Activated CD4-positive, alpha-beta memory T cell treated with anti-CD3 and anti-CD28 coated beads, Interleukin-2, amount 10 ng/mL, durations not matched to agents 7 days and 5 days (primary cell): ENCODE data around the gene FKBP1C. TPM values are rescaled to one million over a fixed set of nuclear protein-coding genes. Genes with fewer than 3 reads are reported as not detected.
"Not testable (repeated sequence)": the region's sequence is repeated elsewhere in the genome, so short reads cannot be mapped to it uniquely, and the experiment has no call there.

Source experiments
- CTCF ChIA-PET: fragments of 350-600 bp; sonication (Branson Sonifier 250); formaldehyde crosslinking; loops from one replicate; lab custom pipeline; 2021; ENCODE audit warnings: antibody characterized with exemption, inconsistent platforms; lab: Charles Lee
- POLR2A ChIA-PET: fragments of 350-600 bp; sonication (Branson Sonifier 250); formaldehyde crosslinking; loops from one replicate; lab custom pipeline; 2021; ENCODE audit warnings: antibody characterized with exemption; lab: Charles Lee
- DNase-seq: peaks from one replicate; pipeline ENCODE4 v3.0.0-alpha.2; 2020
- H3K27ac Mint-ChIP-seq: one replicate; pipeline ENCODE4 v1.8.0; 2021; ENCODE audit warnings: mild to moderate bottlenecking, mixed read lengths
- H3K27me3 Mint-ChIP-seq: one replicate; pipeline ENCODE4 v1.8.0; 2021; ENCODE audit warnings: mixed read lengths
- H3K36me3 Mint-ChIP-seq: one replicate; pipeline ENCODE4 v1.8.0; 2021; ENCODE audit warnings: low read depth, mixed read lengths
- H3K4me1 Mint-ChIP-seq: one replicate; pipeline ENCODE4 v1.8.0; 2021; ENCODE audit warnings: mixed read lengths
- H3K4me3 Mint-ChIP-seq: one replicate; pipeline ENCODE4 v1.8.0; 2021; ENCODE audit warnings: mild to moderate bottlenecking, mixed read lengths
- H3K9me3 Mint-ChIP-seq: one replicate; pipeline ENCODE4 v1.8.0; 2021; ENCODE audit warnings: mixed read lengths
- total RNA-seq, 2 experiments: library from RNA; stranded (reverse); gene quantifications; one replicate each; pipeline ENCODE4 v1.2.3, GENCODE V29; 2021

FKBP1C gene
- total RNA-seq = under 1 TPM; 0.50 to 0.55 TPM

- H3K4me1 Mint-ChIP-seq, CTCF ChIA-PET, DNase-seq, H3K4me3 Mint-ChIP-seq, H3K27me3 Mint-ChIP-seq, POLR2A ChIA-PET, H3K36me3 Mint-ChIP-seq, H3K27ac Mint-ChIP-seq: not testable (repeated sequence)
- H3K9me3 Mint-ChIP-seq = peaks cover 21% of the 10 kb centered on the region
These were observed at the start of gene FKBP1C for GRCh38 chr6:63211343-63211742. Gene FKBP1C (plus strand): TSS chr6:63211469.

GRCh38 chr6:63164047-63164803 lies 47.0 kb upstream of the FKBP1C start:
- H3K9me3 Mint-ChIP-seq, DNase-seq, POLR2A ChIA-PET, H3K4me3 Mint-ChIP-seq, H3K36me3 Mint-ChIP-seq, H3K27ac Mint-ChIP-seq, CTCF ChIA-PET, H3K27me3 Mint-ChIP-seq, H3K4me1 Mint-ChIP-seq: not testable (repeated sequence)

- H3K36me3 Mint-ChIP-seq = no peaks in the 10 kb centered on the region
- H3K4me1 Mint-ChIP-seq = no peaks in the 10 kb centered on the region
- DNase-seq = no peak
- H3K27ac Mint-ChIP-seq = no peak overlapping the region
- H3K9me3 Mint-ChIP-seq = no peaks in the 10 kb centered on the region
- H3K27me3 Mint-ChIP-seq = no peaks in the 10 kb centered on the region
- H3K4me3 Mint-ChIP-seq = no peak overlapping the region
- CTCF ChIA-PET = no interaction called here
- POLR2A ChIA-PET = no interaction called here
These were observed 37.1 kb upstream of the FKBP1C start for GRCh38 chr6:63174173-63174572.

- Mint-ChIP-seq H3K4me1 (no peaks in the 10 kb centered on the region), H3K4me3 (no peak overlapping the region), H3K9me3 (no peaks in the 10 kb centered on the region), H3K27me3 (no peaks in the 10 kb centered on the region), H3K36me3 (no peaks in the 10 kb centered on the region), H3K27ac (no peak overlapping the region)
- ChIA-PET CTCF (no interaction called here), POLR2A (no interaction called here)
- no peak for DNase-seq
These were observed 35.1 kb upstream of the FKBP1C start for GRCh38 chr6:63176181-63176580.

- H3K4me3 Mint-ChIP-seq = no peak overlapping the region
- ChIA-PET POLR2A (no interaction called here), CTCF (no interaction called here)
- no peak for DNase-seq
- H3K4me1 Mint-ChIP-seq = no peaks in the 10 kb centered on the region
- no peak overlapping the region for H3K27ac Mint-ChIP-seq
- no peaks in the 10 kb centered on the region for H3K36me3 Mint-ChIP-seq
- H3K9me3 Mint-ChIP-seq = no peaks in the 10 kb centered on the region
- no peaks in the 10 kb centered on the region for H3K27me3 Mint-ChIP-seq
These were observed 30.9 kb upstream of the FKBP1C start for GRCh38 chr6:63180367-63180766.

GRCh38 chr6:63186970-63187369 lies 24.3 kb upstream of the FKBP1C start:
- no peak for DNase-seq
- no peaks in the 10 kb centered on the region for H3K27me3 Mint-ChIP-seq
- H3K27ac Mint-ChIP-seq = no peak overlapping the region
- no peak overlapping the region for H3K4me3 Mint-ChIP-seq
- H3K4me1 Mint-ChIP-seq = no peaks in the 10 kb centered on the region
- no peaks in the 10 kb centered on the region for H3K36me3 Mint-ChIP-seq
- CTCF ChIA-PET = no interaction called here
- POLR2A ChIA-PET = no interaction called here
- no peaks in the 10 kb centered on the region for H3K9me3 Mint-ChIP-seq

GRCh38 chr6:63188828-63189227 lies 22.4 kb upstream of the FKBP1C start:
- POLR2A ChIA-PET = no interaction called here
- Mint-ChIP-seq H3K9me3 (no peaks in the 10 kb centered on the region), H3K4me1 (no peaks in the 10 kb centered on the region), H3K27ac (no peak overlapping the region), H3K36me3 (no peaks in the 10 kb centered on the region), H3K4me3 (no peak overlapping the region), H3K27me3 (no peaks in the 10 kb centered on the region)
- DNase-seq = no peak
- CTCF ChIA-PET = no interaction called here

GRCh38 chr6:63193324-63193723 lies 17.9 kb upstream of the FKBP1C start:
- POLR2A ChIA-PET = no interaction called here

GRCh38 chr6:63197741-63198140 lies 13.5 kb upstream of the FKBP1C start:
- Mint-ChIP-seq H3K9me3 (peaks cover 5% of the 10 kb centered on the region), H3K36me3 (no peaks in the 10 kb centered on the region), H3K4me1 (no peaks in the 10 kb centered on the region), H3K27me3 (no peaks in the 10 kb centered on the region), H3K4me3 (no peak overlapping the region), H3K27ac (no peak overlapping the region)
- POLR2A ChIA-PET = no interaction called here
- no peak for DNase-seq
- CTCF ChIA-PET = no interaction called here

More at GRCh38 chr6:63193324-63193723, 17.9 kb upstream of the FKBP1C start:
- no peak overlapping the region for H3K27ac Mint-ChIP-seq
- H3K36me3 Mint-ChIP-seq = no peaks in the 10 kb centered on the region
- CTCF ChIA-PET = no interaction called here
- no peaks in the 10 kb centered on the region for H3K9me3 Mint-ChIP-seq
- no peaks in the 10 kb centered on the region for H3K4me1 Mint-ChIP-seq
- no peaks in the 10 kb centered on the region for H3K27me3 Mint-ChIP-seq
- no peak overlapping the region for H3K4me3 Mint-ChIP-seq
- no peak for DNase-seq

GRCh38 chr6:63213325-63213724 lies 2.1 kb downstream of the FKBP1C start:
- Mint-ChIP-seq H3K27me3 (no peaks in the 10 kb centered on the region), H3K4me3 (no peak overlapping the region), H3K27ac (no peak overlapping the region), H3K4me1 (no peaks in the 10 kb centered on the region), H3K9me3 (peaks cover 14% of the 10 kb centered on the region), H3K36me3 (no peaks in the 10 kb centered on the region)
- DNase-seq = no peak
- ChIA-PET CTCF (no interaction called here), POLR2A (no interaction called here)

- Mint-ChIP-seq H3K36me3 (no peaks in the 10 kb centered on the region), H3K27ac (no peak overlapping the region), H3K27me3 (no peaks in the 10 kb centered on the region), H3K4me3 (no peak overlapping the region), H3K4me1 (no peaks in the 10 kb centered on the region), H3K9me3 (peaks cover 14% of the 10 kb centered on the region)
- no peak for DNase-seq
- POLR2A ChIA-PET = no interaction called here
- CTCF ChIA-PET = no interaction called here
These were observed 3.5 kb downstream of the FKBP1C start for GRCh38 chr6:63214816-63215215.

- CTCF ChIA-PET = no interaction called here
- Mint-ChIP-seq H3K27ac (no peak overlapping the region), H3K27me3 (no peaks in the 10 kb centered on the region), H3K4me1 (no peaks in the 10 kb centered on the region), H3K9me3 (peaks cover 2% of the 10 kb centered on the region), H3K4me3 (no peak overlapping the region), H3K36me3 (no peaks in the 10 kb centered on the region)
- POLR2A ChIA-PET = no interaction called here
- no peak for DNase-seq
These were observed 12.9 kb downstream of the FKBP1C start for GRCh38 chr6:63224179-63224578.

GRCh38 chr6:63225987-63226386 lies 14.7 kb downstream of the FKBP1C start:
- H3K27ac Mint-ChIP-seq, H3K4me3 Mint-ChIP-seq, H3K9me3 Mint-ChIP-seq, CTCF ChIA-PET, DNase-seq, H3K4me1 Mint-ChIP-seq, H3K27me3 Mint-ChIP-seq, H3K36me3 Mint-ChIP-seq, POLR2A ChIA-PET: not testable (repeated sequence)
